ENCODE results near the gene ABAT. TPM values are rescaled to one million over a fixed set of nuclear protein-coding genes. Genes with fewer than 3 reads are reported as not detected.

The ABAT gene
- total RNA-seq, 2 donors from 2014 or later = 27.0 to 40.2 TPM

DNA sequence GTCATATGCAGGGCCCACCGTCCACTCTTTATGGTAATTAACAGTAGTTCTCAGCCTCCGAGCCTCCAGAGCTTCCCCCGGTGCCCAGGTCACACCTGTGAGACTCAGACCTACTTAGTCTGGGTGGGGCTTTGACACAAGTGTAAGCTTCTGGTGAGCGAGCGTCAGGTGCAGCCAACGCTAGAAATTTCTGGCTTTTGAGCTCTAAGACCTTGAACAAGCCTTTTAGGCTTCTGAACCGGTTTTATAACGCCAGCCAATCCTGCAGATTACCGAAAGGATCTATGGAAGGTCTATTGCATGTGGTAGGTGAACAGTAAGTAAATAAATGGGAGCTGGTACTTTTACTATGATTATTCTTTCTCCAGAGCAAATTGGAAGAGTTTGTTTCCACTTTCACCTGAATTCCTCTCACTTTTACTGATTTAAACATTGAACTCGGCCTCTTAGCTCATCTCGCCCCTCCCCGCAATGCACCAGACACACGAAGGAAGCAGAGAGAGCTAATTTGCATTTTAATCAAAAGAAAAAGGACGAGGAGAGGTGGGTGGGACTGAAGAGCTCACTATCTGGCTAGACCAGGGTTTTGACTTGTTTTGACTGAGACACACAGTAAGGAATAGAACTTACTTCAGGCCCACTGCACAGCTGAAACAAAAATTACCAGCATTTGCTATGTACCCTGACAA lies 47.1 kb downstream of the ABAT start:
- Histone ChIP-seq H3K4me1 (peaks cover 50% of the 10 kb centered on the region), H3K27ac (peak overlapping the region; percentile 26 to 81 (median 66)), H3K4me3 (no peak overlapping the region), H3K9me3 (no peaks in the 10 kb centered on the region), H3K36me3 (replicated peaks in 1 of 2; ENCODE audit: insufficient read depth in 1 of 2, low read depth in 2 of 2) (no peaks in the 10 kb centered on the region), H3K27me3 (no peaks in the 10 kb centered on the region)
- ATAC-seq (peak; percentile 75), DNase-seq (peak; percentile 51 to 77 (median 72))
- 32 to 39% methylated on average over 14 of the region's 14 CpGs for WGBS, 2 donors
- peak in 1 of 3 donors; percentile 27 for TF ChIP-seq POLR2A (IDR thresholded peaks at IDR 0.05)
- TF ChIP-seq, protein P1, sequence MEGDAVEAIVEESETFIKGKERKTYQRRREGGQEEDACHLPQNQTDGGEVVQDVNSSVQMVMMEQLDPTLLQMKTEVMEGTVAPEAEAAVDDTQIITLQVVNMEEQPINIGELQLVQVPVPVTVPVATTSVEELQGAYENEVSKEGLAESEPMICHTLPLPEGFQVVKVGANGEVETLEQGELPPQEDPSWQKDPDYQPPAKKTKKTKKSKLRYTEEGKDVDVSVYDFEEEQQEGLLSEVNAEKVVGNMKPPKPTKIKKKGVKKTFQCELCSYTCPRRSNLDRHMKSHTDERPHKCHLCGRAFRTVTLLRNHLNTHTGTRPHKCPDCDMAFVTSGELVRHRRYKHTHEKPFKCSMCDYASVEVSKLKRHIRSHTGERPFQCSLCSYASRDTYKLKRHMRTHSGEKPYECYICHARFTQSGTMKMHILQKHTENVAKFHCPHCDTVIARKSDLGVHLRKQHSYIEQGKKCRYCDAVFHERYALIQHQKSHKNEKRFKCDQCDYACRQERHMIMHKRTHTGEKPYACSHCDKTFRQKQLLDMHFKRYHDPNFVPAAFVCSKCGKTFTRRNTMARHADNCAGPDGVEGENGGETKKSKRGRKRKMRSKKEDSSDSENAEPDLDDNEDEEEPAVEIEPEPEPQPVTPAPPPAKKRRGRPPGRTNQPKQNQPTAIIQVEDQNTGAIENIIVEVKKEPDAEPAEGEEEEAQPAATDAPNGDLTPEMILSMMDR (IDR thresholded peaks at IDR 0.05) = no peak
- intact Hi-C loops (cut with DNase I) = no loop called here

DNA sequence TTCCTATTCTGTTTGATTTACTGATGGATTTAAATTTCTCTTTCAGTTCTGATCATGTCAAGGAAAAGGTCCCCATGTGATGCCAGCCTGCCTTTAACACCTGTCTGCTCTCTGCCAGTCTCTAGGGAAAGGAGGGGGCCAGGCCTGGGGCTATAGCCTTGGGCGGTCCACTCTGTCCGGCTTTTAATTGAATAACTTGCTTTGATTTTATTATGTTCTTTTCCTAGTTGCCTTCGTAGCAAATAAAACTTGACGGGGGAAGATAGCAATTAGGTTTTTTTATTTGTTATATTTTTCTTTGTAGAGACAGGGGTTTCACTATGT lies 47.6 kb downstream of the ABAT start:
- Histone ChIP-seq H3K9me3 (no peaks in the 10 kb centered on the region), H3K27ac (peak overlapping the region; percentile 26 to 81 (median 66)), H3K4me3 (no peak overlapping the region), H3K27me3 (no peaks in the 10 kb centered on the region), H3K4me1 (peaks cover 51% of the 10 kb centered on the region), H3K36me3 (replicated peaks in 1 of 2; ENCODE audit: insufficient read depth in 1 of 2, low read depth in 2 of 2) (no peaks in the 10 kb centered on the region)
- intact Hi-C loops (cut with DNase I) = no loop called here
- WGBS, 2 donors = 39 to 40% methylated on average over 4 of the region's 4 CpGs
- no peak for ATAC-seq
- no peak for TF ChIP-seq POLR2A (IDR thresholded peaks at IDR 0.05)
- TF ChIP-seq, protein P1 (IDR thresholded peaks at IDR 0.05) = no peak
- DNase-seq = peak in 2 of 4 donors; percentile 33 to 68

DNA sequence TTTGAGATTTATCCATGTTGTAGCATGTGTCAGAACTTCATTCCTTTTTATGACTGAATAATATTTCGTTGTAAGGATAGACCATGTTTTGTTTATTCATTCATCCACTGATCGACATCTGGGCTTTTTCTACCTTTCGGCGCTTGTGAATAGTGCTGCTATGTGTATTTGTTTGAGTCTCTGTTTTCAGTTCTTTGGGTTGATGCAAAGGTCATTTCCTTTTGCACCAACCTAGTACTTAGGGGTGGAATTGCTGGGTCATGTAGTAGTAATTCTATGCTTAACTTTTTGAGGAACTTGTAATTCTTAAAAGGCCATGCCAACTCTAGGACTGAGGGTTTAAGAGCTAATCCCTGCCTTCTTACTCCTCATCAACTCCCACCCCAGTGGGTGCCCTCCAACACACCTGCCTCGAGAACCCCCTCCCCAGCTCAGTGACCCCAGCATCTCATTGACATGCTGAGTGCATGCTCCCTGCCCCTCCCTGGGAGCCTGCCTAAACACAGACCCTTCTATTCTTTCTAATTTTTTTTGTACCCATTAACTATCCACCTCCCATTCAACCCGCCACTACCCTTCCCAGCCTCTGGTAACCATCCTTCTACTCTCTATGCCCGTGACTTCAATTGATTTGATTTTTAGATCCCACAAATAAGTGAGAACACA lies 51.2 kb downstream of the ABAT start:
- Histone ChIP-seq H3K9me3 (no peaks in the 10 kb centered on the region), H3K27me3 (no peaks in the 10 kb centered on the region), H3K4me3 (no peak overlapping the region), H3K4me1 (peaks cover 47% of the 10 kb centered on the region), H3K36me3 (replicated peaks in 1 of 2; ENCODE audit: insufficient read depth in 1 of 2, low read depth in 2 of 2) (no peaks in the 10 kb centered on the region), H3K27ac (no peak overlapping the region)
- TF ChIP-seq, protein P1 (IDR thresholded peaks at IDR 0.05) = no peak
- no peak for TF ChIP-seq POLR2A (IDR thresholded peaks at IDR 0.05)
- ATAC-seq = no peak
- 89 to 95% methylated on average over 6 of the region's 7 CpGs for WGBS, 2 donors
- DNase-seq = no peak
- intact Hi-C loops (cut with DNase I) = no loop called here

DNA sequence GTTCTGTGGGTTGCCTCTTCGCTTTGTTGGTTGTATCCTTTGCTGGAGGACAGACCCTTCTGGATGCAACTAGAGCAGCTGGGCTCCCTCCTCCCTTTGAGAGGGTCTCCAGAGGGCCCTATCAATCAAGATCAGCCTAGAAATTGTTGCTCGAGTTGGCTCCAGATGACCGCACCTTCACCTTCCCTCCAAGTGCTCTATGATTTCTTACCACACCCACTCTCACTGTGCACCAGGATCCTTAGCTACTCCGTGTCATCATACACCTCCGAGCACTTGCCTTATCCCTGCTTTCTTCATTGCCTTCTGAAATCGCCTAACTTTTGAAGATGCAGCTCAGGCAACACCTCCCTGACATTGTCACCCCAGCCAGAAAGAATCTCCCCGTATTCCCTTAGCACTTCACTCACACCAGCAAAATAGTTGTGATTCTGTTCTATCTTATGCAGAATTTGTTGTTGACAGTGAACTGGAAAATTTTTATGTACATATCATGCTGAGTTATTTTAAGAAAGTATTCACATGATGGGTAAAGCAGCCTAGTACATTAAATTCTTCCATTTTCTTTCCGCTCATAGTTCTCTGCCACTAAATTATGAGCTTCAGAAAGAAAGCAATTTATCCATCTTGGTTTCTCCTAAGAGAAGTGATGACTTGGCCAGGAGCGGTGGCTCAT lies 52.9 kb downstream of the ABAT start:
- H3K36me3 ChIP-seq (replicated peaks in 1 of 2; ENCODE audit: insufficient read depth in 1 of 2, low read depth in 2 of 2) = no peaks in the 10 kb centered on the region
- WGBS, 2 donors = 81 to 88% methylated on average over 9 of the region's 9 CpGs
- H3K4me3 ChIP-seq = no peak overlapping the region
- DNase-seq = no peak
- no peak for ATAC-seq
- no peaks in the 10 kb centered on the region for H3K9me3 ChIP-seq
- H3K27me3 ChIP-seq = no peaks in the 10 kb centered on the region
- intact Hi-C loops (cut with DNase I) = no loop called here
- TF ChIP-seq, protein P1 (IDR thresholded peaks at IDR 0.05) = no peak
- no peak for TF ChIP-seq POLR2A (IDR thresholded peaks at IDR 0.05)
- H3K4me1 ChIP-seq = peaks cover 42% of the 10 kb centered on the region
- peak overlapping the region in 1 of 4 donors; percentile 1 for H3K27ac ChIP-seq
